ENCODE results near the gene BRSK1.

The BRSK1 gene
- 0 to 0.73 (median 0.04) reads per million in 18 experiments for total RNA-seq

GRCh38 chr19:55283548-55284377, at the start of gene BRSK1:
BRSK1 (plus strand) TSS chr19:55283997; CDS start chr19:55284443, 446 bp downstream.
- DNase-seq = no peak

GRCh38 chr19:55238030-55238429, 45.8 kb upstream of the BRSK1 start:
- DNase-seq = no peak

GRCh38 chr19:55239004-55239403, 44.8 kb upstream of the BRSK1 start:
- DNase-seq = no peak

GRCh38 chr19:55240713-55241020, 43.1 kb upstream of the BRSK1 start:
- no peak for DNase-seq

DNA sequence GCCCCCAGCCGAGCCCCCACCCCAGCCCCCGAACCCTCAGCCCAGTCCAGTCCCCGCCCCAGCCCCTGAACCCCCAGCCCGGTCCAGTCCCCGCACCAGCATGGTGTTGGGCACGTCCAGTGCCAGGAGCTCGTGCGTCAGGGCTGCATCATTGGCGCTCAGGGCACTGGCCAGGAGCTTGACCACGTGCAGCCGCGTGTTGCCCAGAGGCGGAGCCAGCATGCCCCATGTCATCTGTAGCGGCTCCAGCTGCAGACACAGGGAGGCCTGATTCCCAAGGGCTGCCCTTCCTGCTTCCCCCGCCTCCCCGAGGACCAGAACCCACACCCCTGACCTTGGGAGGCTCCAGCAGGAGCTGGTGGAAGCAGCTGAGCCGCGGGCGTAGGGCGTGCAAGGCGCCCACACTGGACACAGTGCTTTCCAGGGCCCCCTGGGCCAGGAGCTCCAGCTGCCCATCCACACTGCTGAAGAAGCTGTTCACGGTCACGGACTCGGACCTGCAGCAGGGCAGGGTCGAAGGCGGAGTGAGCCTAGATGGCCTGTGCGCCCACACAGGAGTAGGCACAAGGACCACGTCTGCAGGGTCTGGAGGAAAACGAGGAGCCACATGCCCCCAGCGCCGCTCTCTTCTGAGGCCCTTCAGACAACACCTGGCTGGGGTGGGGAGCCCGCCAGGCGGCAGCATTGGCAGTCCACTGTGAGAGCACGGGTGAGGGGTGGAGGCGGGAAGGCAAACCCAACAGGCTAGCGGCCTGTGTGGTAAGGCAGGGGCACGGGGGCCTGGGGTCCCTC, 42.5 kb upstream of the BRSK1 start:
- DNase-seq = no peak

- DNase-seq = no peak
These were observed 41.8 kb upstream of the BRSK1 start for GRCh38 chr19:55241935-55242464.

DNA sequence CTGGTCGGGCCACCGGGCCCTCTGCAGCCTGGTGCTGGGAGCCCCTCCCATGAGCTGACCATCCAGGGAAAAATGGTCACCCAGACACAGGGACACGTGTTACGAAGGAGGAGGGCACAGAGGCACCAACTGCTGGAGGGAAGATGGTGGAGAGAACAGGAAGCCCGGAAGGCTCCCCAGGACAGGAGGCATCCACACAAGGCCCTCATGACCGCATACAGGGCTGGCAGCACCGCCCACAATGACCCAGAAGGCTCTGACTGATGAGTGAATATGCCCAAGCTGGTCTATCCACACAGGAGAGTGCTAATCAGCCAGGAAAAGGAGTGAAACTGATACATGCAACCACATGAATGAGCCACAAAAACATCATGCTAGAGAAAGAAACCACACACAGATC, 41.3 kb upstream of the BRSK1 start:
- no peak for DNase-seq

DNA sequence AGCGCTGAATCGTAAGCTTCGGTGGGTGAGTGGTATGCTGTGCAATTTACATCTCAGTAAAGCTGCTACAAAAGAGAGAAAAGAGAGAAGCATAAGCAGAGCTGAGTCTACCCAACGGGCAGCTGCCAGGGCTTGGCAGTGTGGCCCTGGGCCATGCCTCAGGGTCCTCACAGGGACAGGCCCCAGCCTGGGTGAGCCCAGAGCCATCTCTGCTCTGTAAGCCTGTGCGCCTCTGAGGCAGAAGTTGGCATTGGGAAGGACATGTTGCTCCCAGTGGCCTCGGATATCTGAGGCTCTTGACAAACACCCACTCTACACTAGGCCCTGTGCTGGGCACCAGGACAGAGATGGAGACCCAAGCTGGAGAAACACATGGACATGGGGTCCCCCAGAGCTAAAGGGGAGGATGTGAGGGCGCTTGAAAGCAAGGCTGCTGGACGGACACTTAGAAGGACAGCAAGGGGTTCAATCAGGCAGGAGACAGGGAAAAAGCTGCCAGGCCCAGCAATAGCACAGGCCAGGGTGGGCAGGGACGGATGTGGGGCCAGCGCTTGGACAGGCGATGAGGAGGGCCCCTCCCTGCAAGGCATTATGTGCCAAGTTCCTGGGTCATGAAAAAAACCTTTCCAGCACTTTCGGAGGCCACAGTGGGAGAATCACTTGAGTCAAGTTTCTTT, 39.7 kb upstream of the BRSK1 start:
- no peak for DNase-seq

GRCh38 chr19:55245236-55245904, 38.4 kb upstream of the BRSK1 start:
- no peak for DNase-seq

DNA sequence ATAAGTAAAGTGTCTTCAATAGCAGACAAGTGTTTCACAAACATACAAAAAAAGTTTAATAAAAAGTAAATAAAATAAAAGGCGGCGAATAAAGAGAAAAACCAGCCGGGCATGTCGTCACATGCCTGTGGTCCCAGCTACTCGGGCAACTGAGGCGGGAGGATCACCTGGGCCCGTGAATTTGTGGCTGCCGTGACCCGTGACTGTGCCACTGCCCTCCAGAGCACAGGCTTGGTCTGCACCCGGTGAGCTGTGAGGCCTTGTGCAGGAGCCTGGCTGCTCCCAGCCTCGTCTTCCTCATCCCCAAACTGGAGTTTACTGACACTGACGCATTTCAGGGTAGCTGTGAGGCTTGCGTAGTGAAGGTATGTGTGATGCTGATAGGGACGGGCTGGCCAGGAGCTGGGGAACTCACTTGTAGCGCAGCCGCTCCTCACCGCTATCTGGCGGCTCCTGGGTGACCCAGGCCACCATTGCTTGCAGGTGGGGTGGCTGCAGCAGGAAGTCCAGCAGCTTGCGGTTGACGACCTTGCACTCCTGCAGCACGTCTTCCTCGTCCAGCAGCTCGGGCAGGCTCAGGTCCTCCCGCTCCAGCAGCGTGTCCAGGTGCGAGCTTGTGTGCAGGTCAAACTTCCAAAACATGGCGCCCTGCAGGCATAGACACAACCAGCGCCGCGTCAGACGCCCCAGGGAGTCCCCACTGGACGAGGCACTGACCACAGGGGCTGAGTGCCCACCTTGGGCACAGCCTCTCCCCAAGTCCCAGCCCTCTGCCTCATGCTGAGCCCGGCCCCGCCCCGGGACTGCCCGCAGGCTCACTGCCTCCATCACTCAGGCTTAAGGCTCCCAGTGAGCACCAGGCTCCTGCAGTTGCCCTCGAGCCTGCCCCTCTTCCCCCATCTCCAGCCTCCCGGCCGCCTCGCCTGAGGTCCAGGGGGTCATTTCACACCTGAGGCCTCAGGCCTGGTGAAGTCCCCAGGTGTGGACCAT, 37.0 kb upstream of the BRSK1 start:
- no peak for DNase-seq

DNA sequence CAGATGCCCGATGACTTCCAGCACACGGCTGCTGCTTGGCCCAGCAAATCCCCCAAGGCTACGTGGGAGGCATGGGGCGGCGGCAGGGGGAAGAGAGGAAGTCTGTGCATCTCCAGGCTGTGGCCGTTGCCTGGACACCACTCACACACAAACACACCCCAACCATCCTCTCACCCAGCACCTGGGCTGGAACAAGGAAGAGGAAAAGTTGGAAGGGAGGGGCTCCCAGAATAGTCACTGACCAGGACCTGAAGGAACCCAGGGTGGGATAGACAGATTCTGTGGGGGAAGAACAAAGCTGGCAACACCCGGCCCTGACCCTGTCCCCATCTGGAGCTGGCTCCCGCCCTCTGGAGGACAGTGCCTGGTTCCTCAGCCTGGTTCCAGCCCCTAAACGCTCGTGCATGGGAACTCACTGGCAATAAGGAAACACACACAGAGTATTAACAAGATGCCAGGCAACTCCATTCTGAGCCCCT, 36.1 kb upstream of the BRSK1 start:
- peak; percentile 58 to 84 for DNase-seq

GRCh38 chr19:55248166-55248675, 35.6 kb upstream of the BRSK1 start:
- no peak for DNase-seq

DNA sequence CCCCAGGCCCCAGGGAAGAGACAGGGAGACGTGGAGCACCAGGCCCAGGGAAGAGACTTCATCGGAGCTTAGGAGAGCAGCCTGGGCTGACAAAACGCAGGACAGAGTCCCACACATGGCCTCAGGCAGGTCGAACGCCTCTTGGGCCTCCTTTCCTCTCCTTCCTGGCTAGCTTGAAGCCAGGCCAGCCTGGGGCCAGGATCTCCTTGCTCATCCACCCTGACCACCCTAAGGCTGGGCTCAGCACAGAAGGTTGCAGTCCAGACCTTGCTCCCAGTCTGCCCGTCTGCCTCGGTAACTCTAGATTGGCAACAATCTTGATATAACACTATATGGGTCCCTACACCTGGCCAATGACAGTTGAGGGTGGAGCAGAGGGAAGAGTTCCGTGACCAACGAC, 35.1 kb upstream of the BRSK1 start:
- DNase-seq = no peak

- DNase-seq = no peak
These were observed 34.0 kb upstream of the BRSK1 start for GRCh38 chr19:55249841-55250240.

- DNase-seq = no peak
These were observed 33.3 kb upstream of the BRSK1 start for GRCh38 chr19:55250262-55251036.

GRCh38 chr19:55251341-55252081, 32.3 kb upstream of the BRSK1 start:
- DNase-seq = no peak

GRCh38 chr19:55252760-55253663, 30.8 kb upstream of the BRSK1 start:
- DNase-seq = no peak

All from inflammatory macrophage (primary cell).